ENCODE results near the gene RALGPS1.

DNA sequence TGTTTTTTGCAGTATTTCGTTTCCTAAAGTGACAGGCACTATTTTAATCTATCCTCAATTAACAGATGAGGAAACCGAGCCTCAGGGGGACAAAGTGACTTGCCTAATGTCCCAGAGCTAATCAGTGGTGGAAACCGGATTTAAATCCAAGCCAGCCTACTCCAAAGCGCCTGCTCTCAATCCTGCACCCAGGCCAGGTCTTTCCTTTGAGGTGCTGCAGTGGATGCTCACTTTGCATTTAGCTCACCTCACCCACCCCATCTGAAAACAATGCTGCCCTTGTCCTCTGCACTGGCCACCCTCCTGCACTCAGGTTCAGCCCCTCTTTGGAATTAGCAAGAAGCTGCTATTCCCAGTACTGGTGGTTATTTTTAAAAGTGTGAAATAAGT lies 191.9 kb downstream of the RALGPS1 start:
- no peak for TF ChIP-seq POLR2A (IDR thresholded peaks at IDR 0.05)
- TF ChIP-seq, protein P1, sequence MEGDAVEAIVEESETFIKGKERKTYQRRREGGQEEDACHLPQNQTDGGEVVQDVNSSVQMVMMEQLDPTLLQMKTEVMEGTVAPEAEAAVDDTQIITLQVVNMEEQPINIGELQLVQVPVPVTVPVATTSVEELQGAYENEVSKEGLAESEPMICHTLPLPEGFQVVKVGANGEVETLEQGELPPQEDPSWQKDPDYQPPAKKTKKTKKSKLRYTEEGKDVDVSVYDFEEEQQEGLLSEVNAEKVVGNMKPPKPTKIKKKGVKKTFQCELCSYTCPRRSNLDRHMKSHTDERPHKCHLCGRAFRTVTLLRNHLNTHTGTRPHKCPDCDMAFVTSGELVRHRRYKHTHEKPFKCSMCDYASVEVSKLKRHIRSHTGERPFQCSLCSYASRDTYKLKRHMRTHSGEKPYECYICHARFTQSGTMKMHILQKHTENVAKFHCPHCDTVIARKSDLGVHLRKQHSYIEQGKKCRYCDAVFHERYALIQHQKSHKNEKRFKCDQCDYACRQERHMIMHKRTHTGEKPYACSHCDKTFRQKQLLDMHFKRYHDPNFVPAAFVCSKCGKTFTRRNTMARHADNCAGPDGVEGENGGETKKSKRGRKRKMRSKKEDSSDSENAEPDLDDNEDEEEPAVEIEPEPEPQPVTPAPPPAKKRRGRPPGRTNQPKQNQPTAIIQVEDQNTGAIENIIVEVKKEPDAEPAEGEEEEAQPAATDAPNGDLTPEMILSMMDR (IDR thresholded peaks at IDR 0.05), result no peak
